ENCODE data around the gene IDH3A.

Gene IDH3A

DNA sequence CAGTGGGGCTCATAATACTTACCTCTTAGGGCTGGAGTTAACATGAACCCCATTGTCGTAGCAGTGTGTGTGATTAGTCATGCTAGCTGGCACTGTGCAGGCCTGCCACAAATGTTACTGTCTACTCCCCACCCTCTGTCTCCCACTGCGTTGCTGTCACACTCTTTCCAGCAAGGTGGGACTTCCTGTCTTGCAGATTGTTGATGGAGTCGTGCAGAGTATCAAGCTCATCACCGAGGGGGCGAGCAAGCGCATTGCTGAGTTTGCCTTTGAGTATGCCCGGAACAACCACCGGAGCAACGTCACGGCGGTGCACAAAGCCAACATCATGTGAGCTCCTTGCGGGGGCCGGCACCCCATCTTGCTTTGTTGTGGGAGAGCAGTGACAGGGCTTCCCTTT is 12.9 kb downstream of the IDH3A start:
- Histone ChIP-seq H3K27ac (ENCODE audit: low read depth, low read length) (no peak overlapping the region), H2BK15ac (replicated peaks; ENCODE audit: low read depth) (no peak overlapping the region), H3K4ac (ENCODE audit: low read depth, low read length) (no peak overlapping the region), H3K23ac (ENCODE audit: low read length) (no peak overlapping the region), H3K79me2 (ENCODE audit: control insufficient read depth, insufficient read depth, low read length) (no peaks in the 10 kb centered on the region), H4K8ac (ENCODE audit: low read depth, low read length) (no peak overlapping the region), H2AK5ac (ENCODE audit: low read length) (no peak overlapping the region), H3K18ac (ENCODE audit: low read length) (no peak overlapping the region), H2BK5ac (ENCODE audit: low read length) (no peak overlapping the region), H3K56ac (ENCODE audit: low read length) (no peak overlapping the region), H3K4me3 (ENCODE audit: low read length) (no peak overlapping the region), H3K4me2 (ENCODE audit: low read length) (no peak overlapping the region), H4K5ac (ENCODE audit: low read length) (no peak overlapping the region), H3K79me1 (ENCODE audit: low read length) (no peaks in the 10 kb centered on the region), H3K27me3 (ENCODE audit: insufficient read depth, low read length, poor library complexity) (no peaks in the 10 kb centered on the region), H3K36me3 (ENCODE audit: control insufficient read depth, insufficient read depth, low read length) (peaks cover 2% of the 10 kb centered on the region), H3K9ac (ENCODE audit: low read length) (no peak overlapping the region), H3K4me1 (ENCODE audit: control insufficient read depth, low read depth, low read length) (no peaks in the 10 kb centered on the region), H2BK120ac (ENCODE audit: low read depth, low read length) (no peak overlapping the region)
- no peak for DNase-seq
- no CpG with 5 or more reads among the region's 13 CpGs for WGBS (ENCODE audit: extremely low coverage, insufficient coverage, low lambda C conversion rate)

- Histone ChIP-seq H2BK5ac (ENCODE audit: low read length) (no peak overlapping the region), H3K23ac (ENCODE audit: low read length) (no peak overlapping the region), H3K79me2 (ENCODE audit: control insufficient read depth, insufficient read depth, low read length) (no peaks in the 10 kb centered on the region), H3K9ac (ENCODE audit: low read length) (no peak overlapping the region), H3K56ac (ENCODE audit: low read length) (no peak overlapping the region), H2BK15ac (replicated peaks; ENCODE audit: low read depth) (no peak overlapping the region), H3K4ac (ENCODE audit: low read depth, low read length) (no peak overlapping the region), H3K79me1 (ENCODE audit: low read length) (no peaks in the 10 kb centered on the region), H2AK5ac (ENCODE audit: low read length) (no peak overlapping the region), H4K5ac (ENCODE audit: low read length) (no peak overlapping the region), H2BK120ac (ENCODE audit: low read depth, low read length) (no peak overlapping the region), H3K4me3 (ENCODE audit: low read length) (no peak overlapping the region), H3K4me1 (ENCODE audit: control insufficient read depth, low read depth, low read length) (no peaks in the 10 kb centered on the region), H3K4me2 (ENCODE audit: low read length) (no peak overlapping the region), H3K36me3 (ENCODE audit: control insufficient read depth, insufficient read depth, low read length) (peaks cover 2% of the 10 kb centered on the region), H3K27me3 (ENCODE audit: insufficient read depth, low read length, poor library complexity) (no peaks in the 10 kb centered on the region), H4K8ac (ENCODE audit: low read depth, low read length) (no peak overlapping the region), H3K18ac (ENCODE audit: low read length) (no peak overlapping the region), H3K27ac (ENCODE audit: low read depth, low read length) (no peak overlapping the region)
- no CpG with 5 or more reads among the region's 2 CpGs for WGBS (ENCODE audit: extremely low coverage, insufficient coverage, low lambda C conversion rate)
- no peak for DNase-seq
Observed at GRCh38 chr15:78164010-78164409, 14.8 kb downstream of the IDH3A start.

- Histone ChIP-seq H3K36me3 (ENCODE audit: control insufficient read depth, insufficient read depth, low read length) (peaks cover 2% of the 10 kb centered on the region), H3K79me2 (ENCODE audit: control insufficient read depth, insufficient read depth, low read length) (no peaks in the 10 kb centered on the region), H3K27ac (ENCODE audit: low read depth, low read length) (no peak overlapping the region), H3K4ac (ENCODE audit: low read depth, low read length) (no peak overlapping the region), H3K56ac (ENCODE audit: low read length) (no peak overlapping the region), H3K9ac (ENCODE audit: low read length) (no peak overlapping the region), H4K8ac (ENCODE audit: low read depth, low read length) (no peak overlapping the region), H3K23ac (ENCODE audit: low read length) (no peak overlapping the region), H3K4me2 (ENCODE audit: low read length) (no peak overlapping the region), H4K5ac (ENCODE audit: low read length) (no peak overlapping the region), H2BK120ac (ENCODE audit: low read depth, low read length) (no peak overlapping the region), H3K4me1 (ENCODE audit: control insufficient read depth, low read depth, low read length) (no peaks in the 10 kb centered on the region), H2BK15ac (replicated peaks; ENCODE audit: low read depth) (no peak overlapping the region), H3K79me1 (ENCODE audit: low read length) (no peaks in the 10 kb centered on the region), H3K4me3 (ENCODE audit: low read length) (no peak overlapping the region), H2BK5ac (ENCODE audit: low read length) (no peak overlapping the region), H3K18ac (ENCODE audit: low read length) (no peak overlapping the region), H2AK5ac (ENCODE audit: low read length) (no peak overlapping the region), H3K27me3 (ENCODE audit: insufficient read depth, low read length, poor library complexity) (no peaks in the 10 kb centered on the region)
- no peak for DNase-seq
- WGBS (ENCODE audit: extremely low coverage, insufficient coverage, low lambda C conversion rate) = no CpG with 5 or more reads among the region's 10 CpGs
Observed at GRCh38 chr15:78167227-78167888, 18.2 kb downstream of the IDH3A start.

DNA sequence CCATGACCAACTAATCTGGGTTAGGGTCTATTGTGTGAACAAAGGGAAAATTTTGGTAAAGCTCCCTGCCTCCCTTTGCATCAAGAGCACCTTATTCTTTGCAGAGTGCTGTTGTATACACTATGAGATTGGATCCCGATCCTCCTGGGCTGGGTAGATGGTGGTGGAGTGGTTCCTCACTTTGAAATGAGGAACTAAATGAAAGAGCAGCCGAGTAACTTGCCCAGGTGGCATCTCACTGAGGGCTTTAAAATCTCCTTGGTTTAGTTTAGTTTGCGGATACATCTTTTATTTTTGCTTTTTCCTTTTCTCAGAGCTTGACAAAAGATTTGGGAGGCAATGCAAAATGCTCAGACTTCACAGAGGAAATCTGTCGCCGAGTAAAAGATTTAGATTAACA is 19.4 kb downstream of the IDH3A start:
- Histone ChIP-seq H3K27me3 (ENCODE audit: insufficient read depth, low read length, poor library complexity) (no peaks in the 10 kb centered on the region), H3K18ac (ENCODE audit: low read length) (no peak overlapping the region), H3K4me3 (ENCODE audit: low read length) (no peak overlapping the region), H3K27ac (ENCODE audit: low read depth, low read length) (no peak overlapping the region), H2AK5ac (ENCODE audit: low read length) (no peak overlapping the region), H4K5ac (ENCODE audit: low read length) (no peak overlapping the region), H3K56ac (ENCODE audit: low read length) (no peak overlapping the region), H3K23ac (ENCODE audit: low read length) (no peak overlapping the region), H2BK5ac (ENCODE audit: low read length) (no peak overlapping the region), H2BK15ac (replicated peaks; ENCODE audit: low read depth) (no peak overlapping the region), H3K4me2 (ENCODE audit: low read length) (no peak overlapping the region), H3K9ac (ENCODE audit: low read length) (no peak overlapping the region), H3K4ac (ENCODE audit: low read depth, low read length) (no peak overlapping the region), H3K79me1 (ENCODE audit: low read length) (no peaks in the 10 kb centered on the region), H4K8ac (ENCODE audit: low read depth, low read length) (no peak overlapping the region), H3K79me2 (ENCODE audit: control insufficient read depth, insufficient read depth, low read length) (no peaks in the 10 kb centered on the region), H3K4me1 (ENCODE audit: control insufficient read depth, low read depth, low read length) (no peaks in the 10 kb centered on the region), H2BK120ac (ENCODE audit: low read depth, low read length) (no peak overlapping the region), H3K36me3 (ENCODE audit: control insufficient read depth, insufficient read depth, low read length) (peaks cover 2% of the 10 kb centered on the region)
- no CpG with 5 or more reads among the region's 5 CpGs for WGBS (ENCODE audit: extremely low coverage, insufficient coverage, low lambda C conversion rate)
- no peak for DNase-seq

GRCh38 chr15:78170848-78171773 is 21.9 kb downstream of the IDH3A start:
- no peak overlapping the region for H3K27ac ChIP-seq (ENCODE audit: low read depth, low read length)

More at GRCh38 chr15:78170848-78171773, 21.9 kb downstream of the IDH3A start:
- Histone ChIP-seq H3K9ac (ENCODE audit: low read length) (no peak overlapping the region), H3K4me1 (ENCODE audit: control insufficient read depth, low read depth, low read length) (no peaks in the 10 kb centered on the region), H3K79me1 (ENCODE audit: low read length) (no peaks in the 10 kb centered on the region), H2BK120ac (ENCODE audit: low read depth, low read length) (no peak overlapping the region), H4K5ac (ENCODE audit: low read length) (no peak overlapping the region), H3K56ac (ENCODE audit: low read length) (no peak overlapping the region), H2BK15ac (replicated peaks; ENCODE audit: low read depth) (no peak overlapping the region), H3K36me3 (ENCODE audit: control insufficient read depth, insufficient read depth, low read length) (peaks cover 2% of the 10 kb centered on the region), H4K8ac (ENCODE audit: low read depth, low read length) (no peak overlapping the region), H2AK5ac (ENCODE audit: low read length) (no peak overlapping the region), H3K79me2 (ENCODE audit: control insufficient read depth, insufficient read depth, low read length) (no peaks in the 10 kb centered on the region), H3K23ac (ENCODE audit: low read length) (no peak overlapping the region), H3K4me3 (ENCODE audit: low read length) (no peak overlapping the region), H2BK5ac (ENCODE audit: low read length) (no peak overlapping the region), H3K18ac (ENCODE audit: low read length) (no peak overlapping the region), H3K4me2 (ENCODE audit: low read length) (no peak overlapping the region), H3K27me3 (ENCODE audit: insufficient read depth, low read length, poor library complexity) (no peaks in the 10 kb centered on the region), H3K4ac (ENCODE audit: low read depth, low read length) (no peak overlapping the region)
- no peak for DNase-seq
- WGBS (ENCODE audit: extremely low coverage, insufficient coverage, low lambda C conversion rate) = no CpG with 5 or more reads among the region's 17 CpGs

Measured in mesendoderm (in vitro differentiated cells).